Sigmoid colon (tissue), 4 donors: ENCODE measurements around the gene TBCB.

Source experiments
- EP300 ChIP-seq, 4 donors: sonication (generic); formaldehyde crosslinking; IDR thresholded peaks; one replicate each; pipeline ENCODE4 v1.6.1; 2017; ENCODE audit warnings: antibody characterized with exemption in 4 of 4
- POLR2A ChIP-seq, 2 donors: fragments of 450-650 bp; IDR thresholded peaks; one replicate each; pipeline ENCODE4 v1.6.1; 2016; ENCODE audit warnings: antibody characterized with exemption in 2 of 2, mild to moderate bottlenecking in 2 of 2, moderate library complexity in 2 of 2
- POLR2AphosphoS5 ChIP-seq, 4 donors: sonication (generic); formaldehyde crosslinking; IDR thresholded peaks; one replicate each; pipeline ENCODE4 v1.6.1; 2017; ENCODE audit warnings: antibody characterized with exemption in 4 of 4
- TF ChIP-seq, protein P1 (sequence below), 4 experiments: fragments of 450-650 bp in 3 of 4; fragments of 200-600 bp in 1 of 4; IDR thresholded peaks; one replicate each; pipeline ENCODE4 v1.5.1; 2016 to 2019; ENCODE audit warnings: antibody characterized with exemption in 4 of 4, mild to moderate bottlenecking in 3 of 4, moderate library complexity in 2 of 4

DNA sequence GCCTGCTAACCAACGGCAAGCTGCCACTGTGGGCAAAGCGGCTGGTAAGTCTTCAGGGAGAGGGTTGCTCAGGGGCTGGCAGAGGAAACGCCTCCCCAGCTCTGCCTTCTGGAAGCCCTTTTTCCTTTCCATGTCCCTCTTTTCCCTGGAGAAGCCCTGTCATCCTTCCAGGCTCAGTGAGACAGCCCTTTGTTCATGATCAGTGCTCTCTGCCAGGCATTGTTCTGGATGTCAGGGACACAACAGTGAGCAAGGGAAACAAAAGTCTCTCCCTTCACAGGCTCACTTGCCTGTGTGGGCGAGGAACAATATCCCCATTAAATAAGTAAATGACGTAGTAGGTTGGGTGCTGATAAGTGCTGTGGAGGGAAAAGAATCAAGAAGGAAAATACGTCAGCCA lies 18.2 kb upstream of the TBCB start:
- TF ChIP-seq, protein P1, sequence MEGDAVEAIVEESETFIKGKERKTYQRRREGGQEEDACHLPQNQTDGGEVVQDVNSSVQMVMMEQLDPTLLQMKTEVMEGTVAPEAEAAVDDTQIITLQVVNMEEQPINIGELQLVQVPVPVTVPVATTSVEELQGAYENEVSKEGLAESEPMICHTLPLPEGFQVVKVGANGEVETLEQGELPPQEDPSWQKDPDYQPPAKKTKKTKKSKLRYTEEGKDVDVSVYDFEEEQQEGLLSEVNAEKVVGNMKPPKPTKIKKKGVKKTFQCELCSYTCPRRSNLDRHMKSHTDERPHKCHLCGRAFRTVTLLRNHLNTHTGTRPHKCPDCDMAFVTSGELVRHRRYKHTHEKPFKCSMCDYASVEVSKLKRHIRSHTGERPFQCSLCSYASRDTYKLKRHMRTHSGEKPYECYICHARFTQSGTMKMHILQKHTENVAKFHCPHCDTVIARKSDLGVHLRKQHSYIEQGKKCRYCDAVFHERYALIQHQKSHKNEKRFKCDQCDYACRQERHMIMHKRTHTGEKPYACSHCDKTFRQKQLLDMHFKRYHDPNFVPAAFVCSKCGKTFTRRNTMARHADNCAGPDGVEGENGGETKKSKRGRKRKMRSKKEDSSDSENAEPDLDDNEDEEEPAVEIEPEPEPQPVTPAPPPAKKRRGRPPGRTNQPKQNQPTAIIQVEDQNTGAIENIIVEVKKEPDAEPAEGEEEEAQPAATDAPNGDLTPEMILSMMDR (IDR thresholded peaks at IDR 0.05), result no peak
- no peak for TF ChIP-seq EP300 (IDR thresholded peaks at IDR 0.05)
- no peak for TF ChIP-seq POLR2A (IDR thresholded peaks at IDR 0.05)
- TF ChIP-seq POLR2AphosphoS5 (IDR thresholded peaks at IDR 0.05), result no peak
